Ascending aorta (tissue), 2 donors: Measurements from ENCODE around the gene CTNND2. TPM values are rescaled to one million over a fixed set of nuclear protein-coding genes. Genes with fewer than 3 reads are reported as not detected.
A peak's percentile ranks its signal among the peaks of the same experiment; 100 is the strongest.

ENCODE experiments used
- DNase-seq, 2 donors: peaks; one replicate each; pipeline ENCODE4 v3.0.0-alpha.2; 2019; ENCODE audit warnings: low spot score in 2 of 2
- H3K27ac ChIP-seq, 2 donors: fragments of 200-600 bp; sonication (generic); one replicate each; pipeline ENCODE4 v1.5.1; 2016 to 2017; ENCODE audit warnings: mild to moderate bottlenecking in 1 of 2
- H3K27me3 ChIP-seq: fragments of 200-600 bp; sonication (generic); one replicate; pipeline ENCODE4 v1.5.1; 2017
- H3K36me3 ChIP-seq, 2 donors: fragments of 200-600 bp; sonication (generic); one replicate each; pipeline ENCODE4 v1.5.1; 2016
- H3K4me1 ChIP-seq, 2 donors: fragments of 200-600 bp; sonication (generic); one replicate each; pipeline ENCODE4 v1.5.1; 2016 to 2017; ENCODE audit warnings: mild to moderate bottlenecking in 1 of 2
- H3K4me3 ChIP-seq, 2 donors: fragments of 200-600 bp; sonication (generic); one replicate each; pipeline ENCODE4 v1.5.1; 2016 to 2017; ENCODE audit warnings: mild to moderate bottlenecking in 1 of 2
- H3K9me3 ChIP-seq, 2 donors: fragments of 200-600 bp; sonication (generic); one replicate each; pipeline ENCODE4 v1.5.1; 2016
- CTCF ChIP-seq, 3 experiments: fragments of 200-600 bp in 2 of 3; fragments of 450-650 bp in 1 of 3; sonication (generic) in 2 of 3; IDR thresholded peaks; one replicate each; pipeline ENCODE4 v1.5.1; 2016 to 2019; ENCODE audit warnings: antibody characterized with exemption in 3 of 3, mild to moderate bottlenecking in 1 of 3, moderate library complexity in 1 of 3
- intact Hi-C: fragments of 100-400 bp; cut with DNase I; formaldehyde crosslinking; loops from one replicate; pipeline ENCODE4 v1.15.1; 2023
- total RNA-seq: library from RNA; depleted of rRNA; stranded (reverse); fragments of >200 nt; gene quantifications from one replicate; pipeline ENCODE4 v1.1.0, GENCODE V29; 2016

Gene CTNND2
- total RNA-seq, 1 donor from 2014 or later: 0.11 TPM

GRCh38 chr5:10994091-10994986 lies 909.9 kb downstream of the CTNND2 start:
- H3K4me3 ChIP-seq: no peak overlapping the region
- H3K27ac ChIP-seq: no peak overlapping the region
- TF ChIP-seq CTCF (IDR thresholded peaks at IDR 0.05): no peak
- no peaks in the 10 kb centered on the region for H3K4me1 ChIP-seq
- no peaks in the 10 kb centered on the region for H3K27me3 ChIP-seq
- DNase-seq: no peak
- no peaks in the 10 kb centered on the region for H3K9me3 ChIP-seq
- H3K36me3 ChIP-seq: no peaks in the 10 kb centered on the region
- intact Hi-C loops: no loop called here

- H3K4me3 ChIP-seq: no peak overlapping the region
- no peak for TF ChIP-seq CTCF (IDR thresholded peaks at IDR 0.05)
- H3K27me3 ChIP-seq: no peaks in the 10 kb centered on the region
- no peak overlapping the region for H3K27ac ChIP-seq
- DNase-seq: no peak
- no peaks in the 10 kb centered on the region for H3K36me3 ChIP-seq
- intact Hi-C loops: no loop called here
- no peaks in the 10 kb centered on the region for H3K4me1 ChIP-seq
- no peaks in the 10 kb centered on the region for H3K9me3 ChIP-seq
These were observed 913.6 kb downstream of the CTNND2 start for GRCh38 chr5:10990634-10991033.

GRCh38 chr5:10989577-10990263 lies 914.5 kb downstream of the CTNND2 start:
- Histone ChIP-seq H3K4me1 (no peaks in the 10 kb centered on the region), H3K4me3 (no peak overlapping the region), H3K27me3 (no peaks in the 10 kb centered on the region), H3K9me3 (no peaks in the 10 kb centered on the region), H3K36me3 (no peaks in the 10 kb centered on the region), H3K27ac (no peak overlapping the region)
- no peak for DNase-seq
- TF ChIP-seq CTCF (IDR thresholded peaks at IDR 0.05): no peak
- intact Hi-C loops: no loop called here

GRCh38 chr5:10988622-10989021 lies 915.6 kb downstream of the CTNND2 start:
- no peak for DNase-seq
- Histone ChIP-seq H3K27ac (no peak overlapping the region), H3K4me1 (no peaks in the 10 kb centered on the region), H3K36me3 (no peaks in the 10 kb centered on the region), H3K9me3 (no peaks in the 10 kb centered on the region), H3K27me3 (no peaks in the 10 kb centered on the region), H3K4me3 (no peak overlapping the region)
- no peak for TF ChIP-seq CTCF (IDR thresholded peaks at IDR 0.05)
- intact Hi-C loops: no loop called here

GRCh38 chr5:10987925-10988504 lies 916.2 kb downstream of the CTNND2 start:
- Histone ChIP-seq H3K4me3 (no peak overlapping the region), H3K36me3 (no peaks in the 10 kb centered on the region), H3K27ac (no peak overlapping the region), H3K27me3 (no peaks in the 10 kb centered on the region), H3K9me3 (no peaks in the 10 kb centered on the region), H3K4me1 (no peaks in the 10 kb centered on the region)
- intact Hi-C loops: no loop called here
- DNase-seq: no peak
- peak in 2 of 3 experiments; percentile 19 to 44 for TF ChIP-seq CTCF (IDR thresholded peaks at IDR 0.05)
